OCI-LY3 (cell line): ENCODE data around the gene TMLHE.
"Not testable (repeated sequence)": the region's sequence is repeated elsewhere in the genome, so short reads cannot be mapped to it uniquely, and the experiment has no call there.

Source experiments
- EZH2phosphoT487 ChIP-seq: fragments of 200-600 bp; shearing (Covaris generic); IDR thresholded peaks from 2 replicates; pipeline ENCODE4 v1.6.1; 2018; ENCODE audit warnings: antibody characterized with exemption, mixed run types, low read depth
- TF ChIP-seq, protein P1 (sequence below): fragments of 200-600, 300-600 bp; sonication (generic); IDR thresholded peaks from 2 replicates; pipeline ENCODE4 v1.5.1; 2014; ENCODE audit warnings: antibody characterized with exemption, low read length, low read depth

DNA sequence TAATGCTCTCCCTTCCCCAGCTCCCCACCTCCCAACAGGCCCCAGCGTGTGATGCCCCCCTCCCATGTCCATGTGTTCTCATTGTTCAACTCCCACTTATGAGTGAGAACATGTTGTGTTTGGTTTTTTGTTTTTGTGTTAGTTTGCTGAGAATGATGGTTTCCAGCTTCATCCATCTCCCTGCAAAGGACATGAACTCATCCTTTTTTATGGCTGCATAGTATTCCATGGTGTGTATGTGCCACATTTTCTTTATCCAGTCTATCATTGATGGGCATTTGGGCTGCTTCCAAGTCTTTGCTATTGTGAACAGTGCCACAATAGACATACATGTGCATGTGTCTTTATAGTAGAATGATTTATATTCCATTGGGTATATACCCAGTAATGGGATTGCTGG lies 22.3 kb upstream of the TMLHE start:
- TF ChIP-seq, protein P1, sequence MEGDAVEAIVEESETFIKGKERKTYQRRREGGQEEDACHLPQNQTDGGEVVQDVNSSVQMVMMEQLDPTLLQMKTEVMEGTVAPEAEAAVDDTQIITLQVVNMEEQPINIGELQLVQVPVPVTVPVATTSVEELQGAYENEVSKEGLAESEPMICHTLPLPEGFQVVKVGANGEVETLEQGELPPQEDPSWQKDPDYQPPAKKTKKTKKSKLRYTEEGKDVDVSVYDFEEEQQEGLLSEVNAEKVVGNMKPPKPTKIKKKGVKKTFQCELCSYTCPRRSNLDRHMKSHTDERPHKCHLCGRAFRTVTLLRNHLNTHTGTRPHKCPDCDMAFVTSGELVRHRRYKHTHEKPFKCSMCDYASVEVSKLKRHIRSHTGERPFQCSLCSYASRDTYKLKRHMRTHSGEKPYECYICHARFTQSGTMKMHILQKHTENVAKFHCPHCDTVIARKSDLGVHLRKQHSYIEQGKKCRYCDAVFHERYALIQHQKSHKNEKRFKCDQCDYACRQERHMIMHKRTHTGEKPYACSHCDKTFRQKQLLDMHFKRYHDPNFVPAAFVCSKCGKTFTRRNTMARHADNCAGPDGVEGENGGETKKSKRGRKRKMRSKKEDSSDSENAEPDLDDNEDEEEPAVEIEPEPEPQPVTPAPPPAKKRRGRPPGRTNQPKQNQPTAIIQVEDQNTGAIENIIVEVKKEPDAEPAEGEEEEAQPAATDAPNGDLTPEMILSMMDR = not testable (repeated sequence)
- TF ChIP-seq EZH2phosphoT487 = not testable (repeated sequence)
